GM12891 (cell line): ENCODE results near the gene ZIK1.
A peak's percentile ranks its signal among the peaks of the same experiment; 100 is the strongest.

Experiments used
- PAX5 ChIP-seq: IDR thresholded peaks from 2 replicates; pipeline ENCODE4 v1.6.1; 2011; ENCODE audit warnings: low read length, moderate library complexity, mild to moderate bottlenecking; ENCODE audit not compliant: insufficient read depth, severe bottlenecking
- POLR2A ChIP-seq: IDR thresholded peaks from 2 replicates; pipeline ENCODE4 v1.6.1; 2011; ENCODE audit warnings: low read depth, low read length, control low read depth
- POLR2AphosphoS5 ChIP-seq: IDR thresholded peaks from 2 replicates; pipeline ENCODE4 v1.6.1; 2011; ENCODE audit warnings: low read depth, low read length, control low read depth
- POU2F2 ChIP-seq: IDR thresholded peaks from 2 replicates; pipeline ENCODE4 v1.6.1; 2011; ENCODE audit warnings: low read depth, mild to moderate bottlenecking, control low read depth, low read length, moderate library complexity
- SPI1 ChIP-seq: IDR thresholded peaks from 2 replicates; pipeline ENCODE4 v1.6.1; 2011; ENCODE audit warnings: low read depth, low read length, control low read depth
- TAF1 ChIP-seq: IDR thresholded peaks from 2 replicates; pipeline ENCODE4 v1.6.1; 2011; ENCODE audit warnings: low read depth, low read length, control low read depth

DNA sequence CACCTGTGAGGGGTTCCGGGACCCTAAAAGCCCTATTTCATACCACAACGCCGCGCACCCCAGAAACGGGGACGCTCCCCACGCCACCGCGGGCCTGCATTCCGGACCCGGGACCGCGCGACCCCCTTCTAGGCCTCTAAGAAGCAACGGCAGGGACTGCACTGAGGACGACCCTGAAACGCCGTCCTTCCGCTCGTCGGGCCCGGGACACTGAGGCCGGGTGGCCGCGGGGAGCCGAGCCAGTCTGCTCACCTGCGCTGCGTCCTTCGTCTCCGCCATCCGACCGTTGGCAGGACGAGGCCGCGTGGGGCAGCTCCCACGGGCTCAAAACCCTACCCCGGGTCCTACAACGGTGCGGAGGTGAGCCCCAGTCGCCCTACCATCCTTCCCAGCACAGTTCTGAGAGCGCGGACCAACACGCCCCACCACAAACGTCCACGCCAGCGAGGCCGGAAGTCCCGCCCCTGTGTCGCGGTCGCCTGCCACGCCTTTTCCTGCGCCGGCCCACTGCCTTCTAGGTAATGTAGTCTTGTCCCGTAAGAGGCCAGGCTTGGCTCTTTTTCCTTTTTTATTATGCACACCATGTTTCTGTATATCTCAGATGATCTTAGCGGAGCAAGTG lies 24.4 kb upstream of the ZIK1 start, which contains the start of gene ZNF550:
- TF ChIP-seq POLR2AphosphoS5: peak; percentile 58; the same call in 1 of the 2 replicates
- TF ChIP-seq POLR2A: peak; percentile 53
- TF ChIP-seq SPI1: no peak
- no peak for TF ChIP-seq PAX5
- no peak for TF ChIP-seq POU2F2
- TF ChIP-seq TAF1: peak; percentile 69; the same call in 1 of the 2 replicates
